Measurements from ENCODE around the gene AFAP1. TPM values are rescaled to one million over a fixed set of nuclear protein-coding genes. Genes with fewer than 3 reads are reported as not detected.

AFAP1 gene
- total RNA-seq, 1 experiment from 2014 or later, result 42.1 TPM

GRCh38 chr4:7750972-7751371, 188.7 kb downstream of the AFAP1 start:
- intact Hi-C loops (cut with micrococcal nuclease), result no loop called here
- CTCF ChIA-PET, result no interaction called here
- ATAC-seq (no peak), DNase-seq (no peak)
- Histone ChIP-seq H4K20me1 (ENCODE audit: low read length) (no peaks in the 10 kb centered on the region), H3K36me3 (ENCODE audit: low read depth, low read length) (no peaks in the 10 kb centered on the region), H3K4me2 (ENCODE audit: low read length) (peak overlapping the region; percentile 76; the same call in 1 of the 2 replicates), H3K9me2 (replicated peaks; ENCODE audit: low read length) (no peaks in the 10 kb centered on the region), H3K27me3 (ENCODE audit: low read length) (no peaks in the 10 kb centered on the region), H3F3A (ENCODE audit: low read length, unreplicated experiment) (peaks cover 4% of the 10 kb centered on the region), H3K9me3 (ENCODE audit: low read length) (no peaks in the 10 kb centered on the region), H3K27ac (ENCODE audit: low read length) (peak overlapping the region; percentile 94), H3K9ac (ENCODE audit: low read length) (peak overlapping the region; percentile 63; the same call in 1 of the 2 replicates), H3K4me1 (ENCODE audit: insufficient read depth, low read length) (peaks cover 49% of the 10 kb centered on the region), H3K79me2 (ENCODE audit: low read length) (no peaks in the 10 kb centered on the region), H3K4me3 (ENCODE audit: low read length) (no peak overlapping the region), H2AFZ (ENCODE audit: low read length) (no peak overlapping the region)
- BruUV-seq (replicated peaks), result no TSS peak
- POLR2A ChIA-PET (ENCODE audit: unreplicated experiment), result no interaction called here
- no peak for TF ChIP-seq EZH2 (IDR thresholded peaks at IDR 0.05; ENCODE audit: low read length, unreplicated experiment)
- TF ChIP-seq, protein P1, sequence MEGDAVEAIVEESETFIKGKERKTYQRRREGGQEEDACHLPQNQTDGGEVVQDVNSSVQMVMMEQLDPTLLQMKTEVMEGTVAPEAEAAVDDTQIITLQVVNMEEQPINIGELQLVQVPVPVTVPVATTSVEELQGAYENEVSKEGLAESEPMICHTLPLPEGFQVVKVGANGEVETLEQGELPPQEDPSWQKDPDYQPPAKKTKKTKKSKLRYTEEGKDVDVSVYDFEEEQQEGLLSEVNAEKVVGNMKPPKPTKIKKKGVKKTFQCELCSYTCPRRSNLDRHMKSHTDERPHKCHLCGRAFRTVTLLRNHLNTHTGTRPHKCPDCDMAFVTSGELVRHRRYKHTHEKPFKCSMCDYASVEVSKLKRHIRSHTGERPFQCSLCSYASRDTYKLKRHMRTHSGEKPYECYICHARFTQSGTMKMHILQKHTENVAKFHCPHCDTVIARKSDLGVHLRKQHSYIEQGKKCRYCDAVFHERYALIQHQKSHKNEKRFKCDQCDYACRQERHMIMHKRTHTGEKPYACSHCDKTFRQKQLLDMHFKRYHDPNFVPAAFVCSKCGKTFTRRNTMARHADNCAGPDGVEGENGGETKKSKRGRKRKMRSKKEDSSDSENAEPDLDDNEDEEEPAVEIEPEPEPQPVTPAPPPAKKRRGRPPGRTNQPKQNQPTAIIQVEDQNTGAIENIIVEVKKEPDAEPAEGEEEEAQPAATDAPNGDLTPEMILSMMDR (conservative IDR thresholded peaks at IDR 0.05; ENCODE audit: low read depth, low read length), result no peak
- no peak for TF ChIP-seq EZH2phosphoT487 (IDR thresholded peaks at IDR 0.05; ENCODE audit: borderline replicate concordance, low read length)

- Histone ChIP-seq H4K20me1 (ENCODE audit: low read length) (no peaks in the 10 kb centered on the region), H3K9ac (ENCODE audit: low read length) (peak overlapping the region; percentile 63), H3K9me3 (ENCODE audit: low read length) (no peaks in the 10 kb centered on the region), H3K4me3 (ENCODE audit: low read length) (peak overlapping the region; percentile 50; the same call in 1 of the 2 replicates), H3K27me3 (ENCODE audit: low read length) (no peaks in the 10 kb centered on the region), H3K4me2 (ENCODE audit: low read length) (peak overlapping the region; percentile 76), H3K4me1 (ENCODE audit: insufficient read depth, low read length) (peaks cover 49% of the 10 kb centered on the region), H3F3A (ENCODE audit: low read length, unreplicated experiment) (peaks cover 4% of the 10 kb centered on the region), H3K27ac (ENCODE audit: low read length) (peak overlapping the region; percentile 94), H3K9me2 (replicated peaks; ENCODE audit: low read length) (no peaks in the 10 kb centered on the region), H3K36me3 (ENCODE audit: low read depth, low read length) (no peaks in the 10 kb centered on the region), H3K79me2 (ENCODE audit: low read length) (no peaks in the 10 kb centered on the region), H2AFZ (ENCODE audit: low read length) (no peak overlapping the region)
- intact Hi-C loops (cut with micrococcal nuclease), result no loop called here
- POLR2A ChIA-PET (ENCODE audit: unreplicated experiment), result no interaction called here
- TF ChIP-seq EZH2 (IDR thresholded peaks at IDR 0.05; ENCODE audit: low read length, unreplicated experiment) (no peak), EZH2phosphoT487 (IDR thresholded peaks at IDR 0.05; ENCODE audit: borderline replicate concordance, low read length) (no peak)
- TF ChIP-seq, protein P1 (conservative IDR thresholded peaks at IDR 0.05; ENCODE audit: low read depth, low read length), result no peak
- CTCF ChIA-PET, result no interaction called here
- BruUV-seq (replicated peaks), result no TSS peak
- DNase-seq (no peak), ATAC-seq (no peak)
These were observed 189.1 kb downstream of the AFAP1 start for GRCh38 chr4:7750523-7750922.

- no peaks in the 10 kb centered on the region for H3K79me2 ChIP-seq (ENCODE audit: low read length)
- no peaks in the 10 kb centered on the region for H4K20me1 ChIP-seq (ENCODE audit: low read length)
- ChIA-PET POLR2A (ENCODE audit: unreplicated experiment) (no interaction called here), CTCF (no interaction called here)
- intact Hi-C loops (cut with micrococcal nuclease), result no loop called here
- H3K9me2 ChIP-seq (replicated peaks; ENCODE audit: low read length), result no peaks in the 10 kb centered on the region
- no peaks in the 10 kb centered on the region for H3K9me3 ChIP-seq (ENCODE audit: low read length)
- no peak for DNase-seq
- H3K27me3 ChIP-seq (ENCODE audit: low read length), result no peaks in the 10 kb centered on the region
- H3K36me3 ChIP-seq (ENCODE audit: low read depth, low read length), result no peaks in the 10 kb centered on the region
- peaks cover 4% of the 10 kb centered on the region for H3F3A ChIP-seq (ENCODE audit: low read length, unreplicated experiment)
- BruUV-seq (replicated peaks), result no TSS peak
- H3K4me1 ChIP-seq (ENCODE audit: insufficient read depth, low read length), result peaks cover 27% of the 10 kb centered on the region
- TF ChIP-seq EZH2 (IDR thresholded peaks at IDR 0.05; ENCODE audit: low read length, unreplicated experiment) (no peak), EZH2phosphoT487 (IDR thresholded peaks at IDR 0.05; ENCODE audit: borderline replicate concordance, low read length) (no peak)
- TF ChIP-seq, protein P1 (conservative IDR thresholded peaks at IDR 0.05; ENCODE audit: low read depth, low read length), result no peak
- H2AFZ ChIP-seq (ENCODE audit: low read length), result no peak overlapping the region
- no peak overlapping the region for H3K4me2 ChIP-seq (ENCODE audit: low read length)
- H3K4me3 ChIP-seq (ENCODE audit: low read length), result no peak overlapping the region
- H3K27ac ChIP-seq (ENCODE audit: low read length), result no peak overlapping the region
- no peak overlapping the region for H3K9ac ChIP-seq (ENCODE audit: low read length)
- no peak for ATAC-seq
These were observed 192.1 kb downstream of the AFAP1 start for GRCh38 chr4:7747566-7747965.
